22Rv1 (cell line): ENCODE data around the gene CHST10.
A peak's percentile ranks its signal among the peaks of the same experiment; 100 is the strongest.

Experiments
- H3K27ac ChIP-seq: fragments of 450-650 bp; 2 replicates; pipeline ENCODE4 v1.5.1; 2017
- CTCF ChIP-seq: fragments of 450-650 bp; IDR thresholded peaks from 2 replicates; pipeline ENCODE4 v1.5.1; 2017; ENCODE audit warnings: mild to moderate bottlenecking
- ZFX ChIP-seq: fragments of 450-650 bp; IDR thresholded peaks from 2 replicates; pipeline ENCODE4 v1.6.1; 2017; ENCODE audit warnings: antibody characterized with exemption, borderline replicate concordance

CHST10 gene

GRCh38 chr2:100423631-100424030 is 6.2 kb upstream of the CHST10 start:
- no peak overlapping the region for H3K27ac ChIP-seq
- no peak for TF ChIP-seq CTCF
- no peak for TF ChIP-seq ZFX

GRCh38 chr2:100422320-100423055 is 5.0 kb upstream of the CHST10 start:
- no peak overlapping the region for H3K27ac ChIP-seq
- peak; percentile 74 for TF ChIP-seq CTCF
- no peak for TF ChIP-seq ZFX

GRCh38 chr2:100419915-100420314 is 2.4 kb upstream of the CHST10 start:
- TF ChIP-seq ZFX (no peak), CTCF (no peak)

GRCh38 chr2:100418406-100418962 is 1.0 kb upstream of the CHST10 start:
- TF ChIP-seq CTCF (no peak), ZFX (no peak)
- no peak overlapping the region for H3K27ac ChIP-seq

More at GRCh38 chr2:100419915-100420314, 2.4 kb upstream of the CHST10 start:
- H3K27ac ChIP-seq, result no peak overlapping the region

- H3K27ac ChIP-seq, result peak overlapping the region; percentile 25; the same call in 1 of the 2 replicates
- TF ChIP-seq ZFX (no peak), CTCF (no peak)
Measured at GRCh38 chr2:100417711-100418124, 250 bp upstream of the CHST10 start.

GRCh38 chr2:100416397-100416934 is 1.0 kb downstream of the CHST10 start:
- H3K27ac ChIP-seq, result no peak overlapping the region
- TF ChIP-seq CTCF (no peak), ZFX (no peak)

- TF ChIP-seq ZFX, result no peak
- TF ChIP-seq CTCF, result no peak
Measured at GRCh38 chr2:100413571-100413970, 3.9 kb downstream of the CHST10 start.

More at GRCh38 chr2:100413571-100413970, 3.9 kb downstream of the CHST10 start:
- H3K27ac ChIP-seq, result no peak overlapping the region
